SK-N-SH (cell line): ENCODE data around the gene RPE.

Source experiments
- CTCF ChIP-seq: fragments of 200-600 bp; sonication (generic); IDR thresholded peaks from 2 replicates; pipeline ENCODE4 v1.6.1; 2017; ENCODE audit warnings: antibody characterized with exemption, mild to moderate bottlenecking, moderate library complexity
- RAD21 ChIP-seq: IDR thresholded peaks from 2 replicates; pipeline ENCODE4 v1.6.1; 2012; ENCODE audit warnings: mild to moderate bottlenecking, low read length
- REST ChIP-seq: IDR thresholded peaks from 2 replicates; pipeline ENCODE4 v1.6.1; 2012; ENCODE audit warnings: mild to moderate bottlenecking, low read depth, low read length, moderate library complexity
- RXRA ChIP-seq: IDR thresholded peaks from 2 replicates; pipeline ENCODE4 v1.4.0; 2012; ENCODE audit warnings: low read depth, mild to moderate bottlenecking, borderline replicate concordance
- SMC3 ChIP-seq: IDR thresholded peaks from 2 replicates; pipeline ENCODE4 v1.6.1; 2012; ENCODE audit warnings: low read depth, low read length, improper control_type of control experiment
- TAF1 ChIP-seq: IDR thresholded peaks from 2 replicates; pipeline ENCODE4 v1.6.1; 2012; ENCODE audit warnings: low read depth, mild to moderate bottlenecking, low read length, moderate library complexity, borderline replicate concordance

- TF ChIP-seq SMC3 (no peak), CTCF (no peak), REST (no peak), TAF1 (no peak), RXRA (no peak), RAD21 (no peak)
Observed at GRCh38 chr2:209973328-209973727, 29.1 kb upstream of the RPE start.
